Measurements from ENCODE around the gene AOAH.

DNA sequence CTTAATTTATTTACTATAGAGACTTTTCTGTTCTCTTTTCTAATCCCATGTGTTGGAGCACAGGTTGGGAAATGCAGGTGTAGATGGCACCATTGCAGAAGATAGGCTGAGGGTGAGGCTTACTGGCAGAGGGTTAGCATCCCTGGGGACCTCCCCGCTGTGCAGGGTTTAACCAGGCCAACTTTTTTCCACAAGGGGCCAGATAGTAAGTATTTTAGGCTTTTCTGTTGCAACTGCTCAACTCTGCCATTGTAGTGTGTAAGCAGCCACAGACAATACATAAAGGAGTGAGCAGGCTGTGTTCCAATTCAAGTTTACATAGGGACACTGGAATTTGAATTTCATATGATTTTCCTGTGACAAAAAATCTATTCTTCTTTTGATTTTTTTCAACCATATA, 34.6 kb upstream of the AOAH start:
- TF ChIP-seq, protein P1, sequence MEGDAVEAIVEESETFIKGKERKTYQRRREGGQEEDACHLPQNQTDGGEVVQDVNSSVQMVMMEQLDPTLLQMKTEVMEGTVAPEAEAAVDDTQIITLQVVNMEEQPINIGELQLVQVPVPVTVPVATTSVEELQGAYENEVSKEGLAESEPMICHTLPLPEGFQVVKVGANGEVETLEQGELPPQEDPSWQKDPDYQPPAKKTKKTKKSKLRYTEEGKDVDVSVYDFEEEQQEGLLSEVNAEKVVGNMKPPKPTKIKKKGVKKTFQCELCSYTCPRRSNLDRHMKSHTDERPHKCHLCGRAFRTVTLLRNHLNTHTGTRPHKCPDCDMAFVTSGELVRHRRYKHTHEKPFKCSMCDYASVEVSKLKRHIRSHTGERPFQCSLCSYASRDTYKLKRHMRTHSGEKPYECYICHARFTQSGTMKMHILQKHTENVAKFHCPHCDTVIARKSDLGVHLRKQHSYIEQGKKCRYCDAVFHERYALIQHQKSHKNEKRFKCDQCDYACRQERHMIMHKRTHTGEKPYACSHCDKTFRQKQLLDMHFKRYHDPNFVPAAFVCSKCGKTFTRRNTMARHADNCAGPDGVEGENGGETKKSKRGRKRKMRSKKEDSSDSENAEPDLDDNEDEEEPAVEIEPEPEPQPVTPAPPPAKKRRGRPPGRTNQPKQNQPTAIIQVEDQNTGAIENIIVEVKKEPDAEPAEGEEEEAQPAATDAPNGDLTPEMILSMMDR (conservative IDR thresholded peaks at IDR 0.05; ENCODE audit: low read length): no peak
- TF ChIP-seq EZH2phosphoT487 (IDR thresholded peaks at IDR 0.05; ENCODE audit: borderline replicate concordance): no peak

Data from Loucy (cell line).